Neuronal stem cell (in vitro differentiated cells): ENCODE data around the gene UPF1.
A peak's percentile ranks its signal among the peaks of the same experiment; 100 is the strongest.

Source experiments
- DNase-seq: peaks from one replicate; pipeline ENCODE4 v3.0.0-alpha.2; 2013; ENCODE audit warnings: low spot score
- H2AFZ ChIP-seq: one replicate; pipeline ENCODE4 v1.6.1; 2013; ENCODE audit warnings: mild to moderate bottlenecking, low read length, inconsistent platforms
- H2AK5ac ChIP-seq: 2 replicates; pipeline ENCODE4 v1.6.1; 2013; ENCODE audit warnings: low read depth, mild to moderate bottlenecking, inconsistent platforms, low read length, moderate library complexity, mixed read lengths
- H2BK120ac ChIP-seq: 2 replicates; pipeline ENCODE4 v1.6.1; 2013; ENCODE audit warnings: low read depth, mild to moderate bottlenecking, inconsistent platforms, low read length, moderate library complexity, mixed read lengths
- H2BK12ac ChIP-seq: one replicate; pipeline ENCODE4 v1.6.1; 2013; ENCODE audit warnings: low read length, inconsistent platforms
- H2BK15ac ChIP-seq: 2 replicates; pipeline ENCODE4 v1.6.1; 2013; ENCODE audit warnings: mild to moderate bottlenecking, low read length, inconsistent platforms, mixed read lengths
- H2BK5ac ChIP-seq: one replicate; pipeline ENCODE4 v1.6.1; 2013; ENCODE audit warnings: inconsistent platforms, mild to moderate bottlenecking, low read length, moderate library complexity
- H3K14ac ChIP-seq: one replicate; pipeline ENCODE4 v1.6.1; 2013; ENCODE audit warnings: low read length, inconsistent platforms
- H3K18ac ChIP-seq: 2 replicates; pipeline ENCODE4 v1.6.1; 2013; ENCODE audit warnings: low read length, inconsistent platforms
- H3K23ac ChIP-seq: 2 replicates; pipeline ENCODE4 v1.6.1; 2013; ENCODE audit warnings: low read depth, mild to moderate bottlenecking, mixed read lengths, low read length, inconsistent platforms; ENCODE audit not compliant: poor library complexity
- H3K27ac ChIP-seq: replicated peaks from 3 replicates; pipeline ENCODE4 v1.5.1; 2013; ENCODE audit warnings: low read length, inconsistent platforms
- H3K27me3 ChIP-seq, 3 experiments: 2 replicates each; pipeline ENCODE4 v1.6.1; 2013; ENCODE audit warnings: low read length in 3 of 3, mild to moderate bottlenecking in 2 of 3, inconsistent platforms in 1 of 3, low read depth in 1 of 3, mixed read lengths in 1 of 3, moderate library complexity in 1 of 3; ENCODE audit not compliant: control insufficient read depth in 3 of 3, insufficient read depth in 3 of 3
- H3K36me3 ChIP-seq, 2 donors: replicated peaks in 1 of 2; 2 replicates each; pipeline ENCODE4 v1.6.1; 2013; ENCODE audit warnings: low read length in 2 of 2; ENCODE audit not compliant: control insufficient read depth in 2 of 2, insufficient read depth in 2 of 2
- H3K4ac ChIP-seq: 2 replicates; pipeline ENCODE4 v1.6.1; 2013; ENCODE audit warnings: inconsistent platforms, mild to moderate bottlenecking, low read length, moderate library complexity
- H3K4me1 ChIP-seq, 2 donors: 1 replicate in 1 of 2; 2 replicates in 1 of 2; pipeline ENCODE4 v1.6.1; 2013; ENCODE audit warnings: low read length in 2 of 2, low read depth in 1 of 2; ENCODE audit not compliant: control insufficient read depth in 2 of 2, insufficient read depth in 1 of 2
- H3K4me2 ChIP-seq: one replicate; pipeline ENCODE4 v1.6.1; 2013; ENCODE audit warnings: mild to moderate bottlenecking, low read length, inconsistent platforms; ENCODE audit not compliant: insufficient read depth, poor library complexity, severe bottlenecking
- H3K4me3 ChIP-seq, 2 donors: 2 replicates each; pipeline ENCODE4 v1.5.1; 2013; ENCODE audit warnings: low read length in 2 of 2, mild to moderate bottlenecking in 2 of 2, inconsistent platforms in 1 of 2, moderate library complexity in 1 of 2
- H3K79me1 ChIP-seq: one replicate; pipeline ENCODE4 v1.6.1; 2013; ENCODE audit warnings: low read depth, mild to moderate bottlenecking, inconsistent platforms, low read length, moderate library complexity
- H3K9ac ChIP-seq: one replicate; pipeline ENCODE4 v1.6.1; 2013; ENCODE audit warnings: mild to moderate bottlenecking, low read depth, low read length, inconsistent platforms; ENCODE audit not compliant: poor library complexity
- H3K9me3 ChIP-seq, 2 donors: replicated peaks in 1 of 2; 2 replicates each; pipeline versions ENCODE3 to v1.6.1; 2013; ENCODE audit warnings: low read length in 2 of 2, mild to moderate bottlenecking in 2 of 2, inconsistent platforms in 1 of 2, low read depth in 1 of 2, mixed read lengths in 1 of 2, moderate library complexity in 1 of 2; ENCODE audit not compliant: control insufficient read depth in 2 of 2, insufficient read depth in 1 of 2
- H4K8ac ChIP-seq: one replicate; pipeline ENCODE4 v1.6.1; 2013; ENCODE audit warnings: low read depth, mild to moderate bottlenecking, inconsistent platforms, low read length, moderate library complexity
- H4K91ac ChIP-seq: one replicate; pipeline ENCODE4 v1.6.1; 2013; ENCODE audit warnings: low read length, low read depth, mild to moderate bottlenecking, inconsistent platforms; ENCODE audit not compliant: poor library complexity
- WGBS, 2 donors: extraction: QIAGEN DNeasy Blood & Tissue Kit; methylation state at CpG; one replicate each; pipeline ENCODE4 v1.1.7; 2013; ENCODE audit warnings: missing lambda C conversion rate in 2 of 2, mixed read lengths in 1 of 2; ENCODE audit not compliant: insufficient read length in 2 of 2, insufficient replicate concordance in 1 of 2; ENCODE audit errors: extremely low coverage in 2 of 2; 5-methylcytosine and 5-hydroxymethylcytosine counted together

The UPF1 gene

DNA sequence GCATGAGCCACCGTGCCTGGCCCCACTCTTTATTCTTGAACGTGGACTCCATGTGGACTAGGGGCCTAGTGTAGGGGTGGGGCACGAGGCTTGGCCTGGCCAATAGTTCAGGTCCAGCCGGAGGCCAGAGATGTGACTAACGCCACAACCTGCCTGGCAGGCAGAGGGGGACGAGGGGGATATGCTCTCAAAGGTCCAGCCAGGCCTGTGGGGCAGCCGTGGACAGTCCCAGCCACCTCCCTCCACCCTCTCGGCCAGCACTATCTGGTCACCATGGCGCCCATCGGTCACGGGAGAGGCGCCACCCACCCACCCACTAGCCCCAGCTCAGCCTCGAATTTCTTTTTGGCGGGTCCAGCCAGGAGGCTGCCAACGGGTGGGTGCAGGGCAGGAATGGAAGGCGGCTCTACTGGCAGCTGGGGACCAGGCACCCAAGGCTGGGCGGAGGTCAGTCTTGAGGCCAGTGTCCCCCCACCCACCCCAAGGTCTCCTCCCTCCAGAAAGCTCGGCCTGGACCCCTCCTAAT is 66.4 kb downstream of the UPF1 start:
- Histone ChIP-seq H3K27ac (peak overlapping the region; percentile 22), H3K36me3 (peaks cover 13 to 40% of the 10 kb centered on the region in 2 donors), H3K23ac (peak overlapping the region; percentile 11)

DNA sequence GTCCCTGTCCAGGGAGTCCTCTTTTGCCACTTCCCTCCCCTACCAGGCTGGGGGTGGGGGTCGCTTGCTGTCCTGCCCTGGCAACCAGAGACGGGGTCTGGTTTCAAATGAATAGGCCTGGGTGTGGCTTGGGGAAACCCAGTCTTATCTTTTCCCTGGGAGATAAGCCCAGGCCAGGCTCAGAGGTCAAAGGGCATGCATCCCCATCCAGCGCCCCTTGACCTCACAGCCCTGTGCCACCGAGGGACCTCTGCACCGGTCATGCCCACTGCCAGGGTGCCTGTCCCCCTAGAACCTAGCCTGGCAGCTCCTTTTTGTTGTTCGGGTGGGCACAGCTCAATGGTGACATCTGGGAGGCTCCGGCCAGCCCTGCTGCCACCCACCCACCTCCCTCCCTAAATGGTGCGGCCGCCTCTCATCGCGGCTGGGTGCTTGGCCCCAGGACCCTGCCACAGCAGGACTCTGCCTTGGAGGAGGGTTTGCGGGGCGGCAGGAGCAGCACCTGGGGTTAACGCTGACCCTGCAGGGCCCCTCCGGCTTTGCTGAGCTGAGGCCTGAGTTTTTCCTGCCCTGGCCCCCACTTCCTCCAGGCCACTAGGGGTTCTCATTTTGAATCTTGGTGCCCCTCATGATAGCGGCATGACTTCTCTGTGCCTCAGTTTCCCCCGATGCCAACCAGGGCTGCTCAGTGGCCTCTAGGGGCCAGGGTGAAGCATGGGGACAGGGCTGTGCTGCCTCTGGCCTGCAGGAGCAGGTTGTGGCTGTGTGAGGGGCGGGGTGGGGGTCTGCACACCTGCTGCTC is 67.0 kb downstream of the UPF1 start:
- Histone ChIP-seq H2AFZ (no peak overlapping the region), H3K23ac (peak overlapping the region; percentile 76), H3K4me1 (peaks cover 10 to 24% of the 10 kb centered on the region in 2 donors), H2BK15ac (no peak overlapping the region), H3K4me3 (no peak overlapping the region), H3K9ac (peak overlapping the region; percentile 7), H3K27ac (peak overlapping the region; percentile 33), H3K14ac (no peak overlapping the region), H3K36me3 (peaks cover 11 to 41% of the 10 kb centered on the region in 2 donors), H2AK5ac (peak overlapping the region; percentile 41), H4K8ac (no peak overlapping the region), H2BK12ac (no peak overlapping the region), H4K91ac (no peak overlapping the region), H3K9me3 (peaks cover 0 to 8% of the 10 kb centered on the region in 2 donors), H2BK120ac (no peak overlapping the region), H2BK5ac (peak overlapping the region; percentile 72), H3K79me1 (no peaks in the 10 kb centered on the region), H3K18ac (peak overlapping the region; percentile 85), H3K27me3 (peaks cover 0 to 6% (median 0%) of the 10 kb centered on the region in 3 experiments), H3K4ac (no peak overlapping the region), H3K4me2 (peak overlapping the region; percentile 29)
- no CpG with 5 or more reads among the region's 18 CpGs for WGBS, 2 donors
- no peak for DNase-seq

More for the DNA sequence above, 66.4 kb downstream of the UPF1 start:
- Histone ChIP-seq H3K4me1 (peaks cover 12 to 25% of the 10 kb centered on the region in 2 donors), H2BK12ac (peak overlapping the region; percentile 33), H2AK5ac (peak overlapping the region; percentile 93), H2BK120ac (no peak overlapping the region), H2AFZ (no peak overlapping the region), H3K4me3 (no peak overlapping the region), H2BK15ac (no peak overlapping the region), H4K8ac (no peak overlapping the region), H3K9me3 (peaks cover 0 to 8% of the 10 kb centered on the region in 2 donors), H3K18ac (peak overlapping the region; percentile 87), H3K27me3 (peaks cover 0 to 6% (median 0%) of the 10 kb centered on the region in 3 experiments), H3K14ac (no peak overlapping the region), H3K4me2 (no peak overlapping the region), H3K79me1 (no peaks in the 10 kb centered on the region), H3K9ac (peak overlapping the region; percentile 7), H4K91ac (no peak overlapping the region), H3K4ac (no peak overlapping the region), H2BK5ac (peak overlapping the region; percentile 72)
- WGBS, 2 donors: no CpG with 5 or more reads among the region's 18 CpGs
- DNase-seq: no peak

DNA sequence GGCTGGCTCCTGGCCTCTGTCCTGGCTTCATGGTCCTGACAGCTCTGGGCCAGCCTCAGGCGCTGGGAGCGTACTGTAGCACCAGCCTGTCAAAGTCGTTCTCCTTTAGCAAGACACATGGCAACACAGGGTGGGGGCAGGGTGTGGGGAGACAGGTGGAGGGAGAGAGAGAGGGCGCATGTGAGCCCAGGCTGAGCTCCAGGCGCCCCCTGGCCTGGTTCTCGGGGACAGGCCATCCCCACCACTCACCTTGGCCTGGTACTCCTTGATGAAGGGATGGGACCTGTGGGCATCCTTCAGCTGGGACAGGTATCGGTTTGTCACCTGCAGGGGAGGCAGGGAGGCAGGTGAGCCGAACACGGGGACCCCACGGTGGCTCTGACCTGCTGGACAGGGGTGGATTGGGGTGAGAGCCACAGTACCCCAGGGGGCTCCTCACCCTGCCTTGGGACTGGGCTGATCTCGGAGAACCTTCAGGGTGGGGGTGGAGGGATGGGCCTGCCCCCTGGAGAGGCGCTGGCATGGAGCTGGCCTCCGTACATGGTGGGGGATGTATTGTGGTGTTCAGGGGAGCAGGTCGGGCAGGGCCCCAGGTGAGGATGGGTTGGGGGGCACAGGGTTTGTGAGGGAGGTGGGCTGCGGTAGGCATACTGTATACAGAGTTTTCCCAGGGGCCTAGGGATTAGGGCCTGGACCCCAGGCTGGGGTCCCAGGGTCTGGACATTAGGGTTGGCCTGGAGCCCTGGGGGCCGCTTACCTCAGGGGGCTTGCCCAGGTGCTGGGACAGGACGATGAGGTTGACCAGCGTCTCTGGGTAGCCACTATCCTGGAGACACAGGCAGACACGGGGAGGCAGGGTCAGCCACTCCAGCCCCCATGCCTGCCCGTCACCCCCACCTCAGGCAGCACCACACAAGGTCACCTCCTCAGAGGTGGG is 68.1 kb downstream of the UPF1 start:
- H4K91ac ChIP-seq: no peak overlapping the region
- no peaks in the 10 kb centered on the region for H3K79me1 ChIP-seq
- H3K14ac ChIP-seq: no peak overlapping the region
- no peak overlapping the region for H3K9ac ChIP-seq
- peak overlapping the region in 1 of 2 donors; percentile 51 for H3K4me3 ChIP-seq
- peak overlapping the region; percentile 75 for H2AK5ac ChIP-seq
- no peak overlapping the region for H2AFZ ChIP-seq
- H3K27ac ChIP-seq: no peak overlapping the region
- H2BK12ac ChIP-seq: peak overlapping the region; percentile 73
- peak overlapping the region; percentile 76 for H3K23ac ChIP-seq
- no peak overlapping the region for H4K8ac ChIP-seq
- H3K36me3 ChIP-seq: peaks cover 13 to 49% of the 10 kb centered on the region in 2 donors
- no peak overlapping the region for H2BK15ac ChIP-seq
- H3K18ac ChIP-seq: peak overlapping the region; percentile 48
- no CpG with 5 or more reads among the region's 20 CpGs for WGBS, 2 donors
- peaks cover 0 to 6% (median 0%) of the 10 kb centered on the region in 3 experiments for H3K27me3 ChIP-seq
- no peak overlapping the region for H3K4ac ChIP-seq
- no peak for DNase-seq
- peaks cover under 1 to 14% of the 10 kb centered on the region in 2 donors for H3K4me1 ChIP-seq
- no peak overlapping the region for H3K4me2 ChIP-seq
- peak overlapping the region; percentile 81 for H2BK120ac ChIP-seq
- H3K9me3 ChIP-seq: peaks cover 0 to 8% of the 10 kb centered on the region in 2 donors
- peak overlapping the region; percentile 72 for H2BK5ac ChIP-seq
